ENCODE data around the gene SMARCC1.
"Not testable (repeated sequence)": the region's sequence is repeated elsewhere in the genome, so short reads cannot be mapped to it uniquely, and the experiment has no call there.

SMARCC1 gene

DNA sequence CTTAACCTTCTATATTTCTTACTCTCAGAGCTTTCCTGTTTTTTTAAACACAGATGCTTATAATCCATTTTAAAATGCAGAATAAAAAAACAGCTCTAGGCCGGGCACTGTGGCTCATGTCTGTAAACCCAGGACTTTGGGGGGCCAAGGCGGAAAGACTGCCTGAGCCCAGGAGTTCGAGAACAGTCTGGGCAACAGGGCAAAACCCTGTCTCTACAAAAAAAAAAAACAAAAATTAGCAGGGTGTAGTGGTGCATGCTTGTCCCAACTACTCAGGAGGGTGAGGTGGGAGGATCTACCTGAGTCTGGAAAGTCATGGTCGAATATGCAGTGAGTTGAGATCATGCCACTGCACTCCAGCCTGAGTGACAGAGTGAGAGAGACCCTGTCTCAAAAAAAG is 15.5 kb downstream of the SMARCC1 start:
- no peak for DNase-seq (ENCODE audit: low read depth)

DNA sequence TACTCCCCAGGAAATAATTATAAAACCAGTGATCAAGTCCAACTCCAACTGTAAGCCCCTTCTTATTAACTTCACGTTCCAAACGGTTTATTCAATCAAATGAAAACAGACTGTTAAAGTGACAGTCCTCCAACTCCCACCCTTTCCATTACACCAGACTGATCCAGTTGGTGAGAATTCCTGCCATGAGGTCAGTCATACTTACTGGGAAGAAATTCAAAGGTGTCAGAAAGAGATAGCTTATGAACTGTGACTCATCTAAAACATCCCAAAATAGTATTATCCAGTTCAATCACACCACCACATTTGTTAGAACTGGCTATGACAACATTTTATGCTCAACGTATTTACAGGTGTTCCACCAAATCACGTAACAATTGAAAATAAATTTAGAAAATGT is 19.5 kb downstream of the SMARCC1 start:
- DNase-seq (ENCODE audit: low read depth) = peak; percentile 34

DNA sequence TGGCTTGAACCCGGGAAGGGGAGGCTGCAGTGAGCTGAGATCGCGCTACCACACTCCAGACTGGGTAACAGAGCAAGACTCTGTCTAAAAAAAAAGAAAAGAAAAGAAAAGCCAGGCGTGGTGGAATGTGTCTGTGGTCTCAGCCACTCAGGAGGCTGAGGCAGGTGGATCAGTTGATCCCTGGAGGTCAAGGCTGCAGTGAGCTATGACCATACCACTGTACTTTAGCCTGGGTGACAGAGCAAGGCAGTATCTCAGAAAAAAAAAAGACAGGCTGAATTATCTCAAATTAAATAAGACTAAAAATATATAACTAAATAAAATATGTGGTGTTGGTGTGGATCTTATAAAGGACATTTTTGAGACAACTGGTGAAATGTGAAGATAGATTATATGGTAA is 20.6 kb downstream of the SMARCC1 start:
- DNase-seq (ENCODE audit: low read depth) = no peak

DNA sequence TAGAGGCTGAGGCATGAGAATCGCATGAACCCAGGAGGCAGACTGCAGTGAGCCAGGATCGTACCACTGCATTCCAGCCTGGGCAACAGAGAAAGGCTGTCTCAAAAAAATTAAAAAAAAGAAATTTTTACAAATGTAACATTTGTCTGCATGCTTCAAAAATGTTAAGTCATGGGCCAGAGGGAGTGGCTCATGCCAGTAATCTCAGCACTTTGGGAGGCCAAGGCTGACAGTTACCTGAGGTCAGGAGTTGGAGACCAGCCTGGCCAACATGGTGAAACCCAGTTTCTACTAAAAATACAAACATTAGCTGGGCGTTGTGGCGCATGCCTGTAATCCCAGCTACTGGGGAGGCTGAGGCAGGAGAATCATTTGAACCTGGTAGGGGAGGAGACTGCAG is 21.5 kb downstream of the SMARCC1 start:
- not testable (repeated sequence) for DNase-seq (ENCODE audit: low read depth)

DNA sequence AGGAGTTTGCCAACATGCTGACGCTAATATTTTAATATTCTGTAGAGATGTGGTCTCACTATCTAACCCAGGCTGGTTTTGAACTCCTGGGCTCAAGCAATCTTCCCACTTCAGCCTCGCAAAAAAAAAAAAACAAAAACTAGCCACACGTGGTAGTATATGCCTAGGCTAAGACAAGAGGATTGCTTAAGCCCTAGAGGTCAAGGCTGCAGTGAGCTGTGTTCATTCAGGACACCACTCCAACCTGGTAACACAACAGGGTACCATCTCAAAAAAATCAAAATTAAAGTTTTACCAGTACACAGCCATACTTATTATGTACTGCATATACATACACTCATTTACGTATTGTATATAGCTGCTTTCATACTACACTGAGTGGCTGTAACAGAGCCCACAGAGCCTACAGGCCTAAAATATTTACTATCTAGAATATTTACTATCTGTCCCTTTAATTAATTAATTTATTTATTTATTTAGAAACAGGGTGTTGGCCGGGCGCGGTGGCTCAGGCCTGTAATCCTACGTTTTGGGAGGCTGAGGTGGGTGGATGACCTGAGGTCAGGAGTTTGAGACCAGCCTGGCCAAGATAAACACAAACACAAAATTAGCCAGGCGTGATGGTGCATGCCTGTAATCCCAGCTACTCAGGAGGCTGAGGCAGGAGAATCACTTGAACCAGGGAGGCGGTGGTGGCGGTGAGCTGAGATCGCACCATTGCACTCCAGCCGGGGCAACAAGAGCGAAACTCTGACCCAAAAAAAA is 23.2 kb downstream of the SMARCC1 start:
- DNase-seq (ENCODE audit: low read depth) = no peak

DNA sequence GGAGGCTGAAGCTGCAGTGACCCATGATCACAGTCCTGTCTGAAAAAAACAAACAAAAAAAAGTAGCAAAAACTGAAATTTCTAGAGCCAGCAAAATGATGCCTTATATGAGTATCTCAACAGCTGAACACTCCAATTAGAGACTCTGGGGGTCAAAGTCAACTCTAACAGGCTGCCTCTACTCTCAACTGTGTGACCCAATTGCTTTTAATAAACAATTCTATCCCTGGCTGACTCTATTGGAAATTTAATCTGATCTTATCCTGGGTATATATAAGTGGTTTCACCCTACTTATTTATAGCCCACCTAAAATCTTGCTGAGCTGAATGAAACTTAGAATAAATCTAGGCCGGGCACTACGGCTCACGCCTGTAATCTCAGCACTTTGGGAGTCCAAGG is 29.0 kb downstream of the SMARCC1 start:
- DNase-seq (ENCODE audit: low read depth) = no peak

DNA sequence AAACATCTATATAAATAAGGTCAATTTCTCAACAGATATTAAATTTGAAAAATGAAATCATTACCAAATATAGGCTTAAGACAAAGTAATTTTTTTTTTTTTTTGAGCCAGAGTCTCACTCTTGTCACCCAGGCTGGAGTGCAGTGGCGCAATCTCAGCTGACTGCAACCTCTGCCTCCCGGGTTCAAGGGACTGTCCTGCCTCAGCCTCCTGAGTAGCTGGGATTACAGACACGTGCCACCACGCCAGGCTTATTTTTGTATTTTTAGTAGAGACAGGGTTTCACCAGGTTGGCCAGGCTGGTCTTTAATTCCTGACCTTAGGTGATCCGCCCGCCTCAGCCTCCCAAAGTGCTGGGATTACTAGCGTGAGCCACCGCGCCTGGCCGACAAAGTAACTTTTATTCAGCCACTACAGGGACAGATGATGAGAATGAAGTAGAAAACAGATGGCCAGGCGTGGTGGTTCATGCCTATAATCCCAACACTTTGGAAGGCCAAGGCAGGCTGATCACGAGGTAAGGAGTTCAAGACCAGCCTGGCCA is 30.8 kb downstream of the SMARCC1 start:
- DNase-seq (ENCODE audit: low read depth) = not testable (repeated sequence)

DNA sequence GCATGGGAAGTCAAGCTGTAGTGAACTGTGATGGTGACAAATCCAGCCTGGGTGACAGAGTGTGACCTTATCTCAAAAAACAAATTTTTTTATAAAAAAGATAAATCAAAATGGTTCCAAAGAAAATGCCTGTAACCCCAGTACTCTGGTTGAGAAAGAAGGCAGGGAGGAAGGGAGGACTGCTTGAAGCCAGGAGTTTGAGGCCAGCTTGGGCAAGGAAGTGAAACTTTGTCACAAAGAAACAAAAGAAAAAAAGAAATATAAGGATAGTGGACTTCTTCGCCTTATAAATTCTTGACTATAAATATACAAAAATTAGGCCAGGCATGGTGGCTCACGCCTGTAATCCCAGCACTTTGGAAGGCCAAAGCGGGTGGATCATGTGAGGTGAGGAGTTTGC is 34.1 kb downstream of the SMARCC1 start:
- DNase-seq (ENCODE audit: low read depth) = no peak

DNA sequence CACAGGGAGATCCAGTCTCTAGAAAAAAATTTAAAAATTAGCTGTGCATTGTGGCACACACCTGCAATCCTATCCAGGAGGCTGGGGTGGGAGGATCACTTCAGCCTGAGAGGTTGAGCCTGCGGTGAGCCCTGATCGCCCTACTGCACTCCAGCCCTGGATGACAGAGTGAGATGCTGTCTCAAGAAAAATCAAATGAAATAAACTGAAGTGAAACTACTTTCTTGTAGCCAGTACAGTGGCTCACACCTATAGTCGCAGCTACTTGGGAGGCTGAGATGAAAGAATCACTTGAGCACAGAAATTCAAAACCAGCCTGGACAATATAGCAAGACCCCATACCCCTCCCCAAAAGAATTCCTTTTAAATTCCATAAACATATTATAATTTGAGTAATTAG is 35.4 kb downstream of the SMARCC1 start:
- no peak for DNase-seq (ENCODE audit: low read depth)

DNA sequence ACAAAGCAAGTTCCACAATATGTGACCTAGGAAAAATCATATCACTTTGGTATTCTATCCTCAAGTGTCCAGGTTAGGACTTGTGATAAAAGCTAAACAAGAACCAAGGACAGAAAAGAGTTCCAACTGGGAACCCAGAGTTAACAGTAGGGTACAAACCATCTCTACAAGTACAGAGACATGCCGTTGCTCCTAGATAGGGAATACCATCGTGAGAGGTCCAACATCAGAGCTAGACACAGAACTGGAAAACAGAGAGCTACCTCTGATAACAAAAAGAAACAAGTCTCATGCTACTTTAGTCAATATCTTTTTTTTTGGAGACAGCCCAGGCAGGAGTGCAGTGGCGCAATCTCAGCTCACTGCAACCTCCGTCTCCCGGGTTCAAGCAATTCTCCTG is 37.8 kb downstream of the SMARCC1 start:
- no peak for DNase-seq (ENCODE audit: low read depth)

DNA sequence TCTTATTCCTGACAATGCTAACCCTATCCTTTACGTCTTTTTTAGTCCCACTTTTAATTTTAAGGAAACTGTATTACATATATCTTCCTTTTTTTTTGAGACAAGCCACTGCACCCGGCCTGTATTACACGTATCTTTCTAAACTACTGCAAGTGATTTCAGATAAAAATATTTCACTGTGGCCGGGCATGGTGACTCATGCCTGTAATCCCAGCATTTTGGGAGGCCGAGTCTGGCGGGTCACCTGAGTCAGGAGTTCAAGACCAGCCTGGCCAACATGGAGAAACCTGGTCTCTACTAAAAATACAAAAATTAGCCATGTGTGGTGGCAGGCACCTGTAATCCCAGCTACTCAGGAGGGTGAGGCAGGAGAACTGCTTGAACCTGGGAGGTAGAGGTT is 38.3 kb downstream of the SMARCC1 start:
- DNase-seq (ENCODE audit: low read depth) = peak; percentile 47

DNA sequence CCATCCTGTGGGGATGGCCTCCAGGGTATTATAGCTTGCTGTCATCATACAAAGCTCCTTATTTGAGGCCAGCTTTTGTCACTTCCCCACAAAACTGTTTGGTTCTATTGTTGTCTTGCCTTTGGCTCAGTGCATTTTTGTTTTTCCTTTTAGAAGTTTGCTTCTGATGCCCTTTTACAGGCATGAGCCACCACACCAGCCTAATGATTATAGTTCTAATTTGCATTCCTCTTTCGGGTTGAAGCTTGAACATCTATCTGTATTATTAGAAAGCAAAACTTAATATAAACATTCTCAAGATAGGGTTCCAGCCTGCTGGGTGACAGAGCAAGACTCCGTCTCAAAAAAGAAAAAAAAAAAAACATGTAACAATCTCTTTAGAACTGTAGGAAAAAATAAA is 39.8 kb downstream of the SMARCC1 start:
- DNase-seq (ENCODE audit: low read depth) = no peak

DNA sequence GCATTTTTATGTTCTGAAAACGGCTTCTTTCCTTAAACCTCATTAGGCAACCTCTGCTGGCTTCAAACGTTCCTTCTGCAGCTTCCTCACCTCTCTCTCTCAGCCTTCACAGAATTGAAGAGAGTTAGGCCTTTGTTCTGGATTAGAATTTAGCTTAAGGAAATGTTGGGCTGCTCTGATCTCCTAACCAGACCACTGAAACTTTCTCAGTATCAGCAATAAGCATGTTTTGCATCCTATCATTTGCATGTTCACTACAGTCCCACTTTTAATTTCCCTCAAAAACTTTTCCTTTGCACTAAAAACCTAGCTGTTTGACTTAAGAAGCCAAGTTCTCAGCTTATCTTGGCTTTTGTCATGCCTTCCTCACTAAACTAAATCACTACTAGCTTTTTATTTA is 49.5 kb downstream of the SMARCC1 start:
- DNase-seq (ENCODE audit: low read depth) = no peak

DNA sequence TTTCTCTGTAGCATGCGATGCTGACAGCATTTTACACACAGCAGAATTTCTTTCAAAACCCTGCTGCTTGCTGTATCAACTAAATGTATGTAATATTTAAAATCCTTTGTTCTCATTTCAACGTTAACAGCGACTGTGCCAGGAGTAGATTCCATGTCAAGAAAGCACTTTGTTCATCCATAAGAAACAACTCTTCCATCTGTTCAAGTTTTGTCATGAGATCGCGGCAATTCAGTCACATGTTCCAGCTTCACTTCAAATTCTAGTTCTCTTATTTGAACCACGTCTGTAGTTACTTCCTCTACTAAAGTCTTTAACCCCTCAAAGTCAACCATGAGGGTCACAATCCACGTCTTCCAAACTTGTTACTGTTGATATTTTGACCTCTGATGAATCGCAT is 50.6 kb downstream of the SMARCC1 start:
- DNase-seq (ENCODE audit: low read depth) = no peak

DNA sequence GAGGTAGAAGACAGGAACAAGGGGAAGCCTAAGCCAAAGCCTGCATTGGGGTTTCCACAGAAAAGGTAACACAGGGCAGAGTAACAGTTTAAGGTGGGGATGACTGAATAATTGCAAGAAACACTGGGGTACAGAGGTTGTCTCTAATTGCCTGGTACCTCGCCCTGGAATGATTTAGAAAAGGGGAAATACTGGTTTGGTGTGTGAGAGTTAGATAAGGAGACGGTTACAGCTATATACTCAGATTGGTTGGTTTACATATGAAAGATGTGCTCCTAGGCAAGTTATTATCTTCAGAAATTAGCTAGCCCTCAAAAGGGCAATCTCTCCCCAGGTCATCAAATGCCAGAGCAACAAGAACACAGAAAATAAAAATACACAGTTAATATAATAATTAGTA is 58.8 kb downstream of the SMARCC1 start:
- no peak for DNase-seq (ENCODE audit: low read depth)

DNA sequence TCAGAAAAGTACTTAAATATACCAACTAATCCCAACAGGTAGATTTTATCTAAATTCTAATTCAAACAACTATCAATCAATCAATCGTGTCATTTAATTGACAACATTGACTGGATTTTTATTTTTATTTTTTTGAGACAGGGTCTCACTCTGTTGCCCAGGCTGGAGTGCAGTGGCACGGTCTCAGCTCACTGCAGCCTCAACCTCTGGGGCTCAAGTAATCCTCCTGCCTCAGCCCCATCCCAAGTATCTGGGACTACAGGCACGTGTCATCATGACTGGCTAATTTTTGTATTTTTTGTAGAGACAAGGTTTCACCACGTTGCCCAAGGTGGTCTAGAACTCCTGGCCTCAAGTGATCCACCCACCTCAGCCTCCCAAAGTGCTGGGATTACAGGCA is 64.2 kb downstream of the SMARCC1 start:
- not testable (repeated sequence) for DNase-seq (ENCODE audit: low read depth)

DNA sequence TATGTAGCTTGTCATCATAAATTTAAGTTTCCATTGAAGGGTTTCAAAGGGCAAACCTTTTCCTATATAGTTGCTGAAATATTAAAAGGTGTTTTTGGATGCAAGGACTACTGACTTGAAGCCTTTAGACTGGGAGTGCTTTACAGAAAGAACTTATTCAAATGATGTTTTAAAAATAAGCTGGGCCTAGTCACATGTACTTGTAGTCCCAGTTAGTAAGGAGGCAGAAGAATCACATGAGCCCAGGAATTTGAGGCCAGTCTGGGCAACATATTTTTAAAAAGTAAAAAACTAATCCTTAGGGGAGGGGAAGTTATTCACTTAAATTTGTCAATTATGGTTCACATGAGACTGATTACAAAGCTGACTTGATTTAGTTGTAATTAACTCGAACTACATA is 65.0 kb downstream of the SMARCC1 start:
- no peak for DNase-seq (ENCODE audit: low read depth)

DNA sequence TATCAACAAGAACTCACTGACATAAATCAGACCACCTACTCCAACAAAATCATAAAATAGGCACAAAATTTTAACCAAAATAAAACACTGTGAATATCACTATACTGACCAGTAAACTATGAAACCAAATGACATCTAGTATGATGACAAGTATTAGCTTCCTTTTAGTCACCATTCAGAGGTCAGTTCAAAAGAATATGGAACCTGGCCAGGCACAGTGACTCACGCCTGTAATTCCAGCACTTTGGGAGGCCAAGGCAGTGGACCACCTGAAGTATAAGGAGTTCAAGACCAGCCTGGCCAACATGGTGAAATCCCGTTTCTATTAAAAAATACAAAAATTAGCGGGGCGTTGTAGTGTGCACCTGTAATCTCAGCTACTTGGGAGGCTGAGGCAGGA is 65.8 kb downstream of the SMARCC1 start:
- DNase-seq (ENCODE audit: low read depth) = peak; percentile 29

DNA sequence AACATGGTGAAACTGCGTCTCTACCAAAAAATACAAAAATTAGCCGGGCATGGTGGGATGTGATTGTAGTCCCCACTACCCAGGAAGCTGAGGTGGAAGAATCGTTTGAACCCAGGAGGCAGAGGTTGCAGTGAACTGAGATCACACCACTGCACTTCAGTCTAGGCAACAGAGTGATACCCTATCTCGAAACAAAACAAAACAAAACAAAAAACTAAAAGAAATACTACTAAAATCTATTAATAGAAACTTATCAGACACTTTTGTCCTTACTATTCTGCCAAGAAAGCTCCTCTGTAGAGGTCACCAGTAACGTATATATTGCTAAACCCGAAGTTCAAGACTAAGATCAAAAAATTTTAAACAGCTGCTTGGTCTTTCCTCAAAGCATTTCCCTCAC is 67.1 kb downstream of the SMARCC1 start:
- no peak for DNase-seq (ENCODE audit: low read depth)

DNA sequence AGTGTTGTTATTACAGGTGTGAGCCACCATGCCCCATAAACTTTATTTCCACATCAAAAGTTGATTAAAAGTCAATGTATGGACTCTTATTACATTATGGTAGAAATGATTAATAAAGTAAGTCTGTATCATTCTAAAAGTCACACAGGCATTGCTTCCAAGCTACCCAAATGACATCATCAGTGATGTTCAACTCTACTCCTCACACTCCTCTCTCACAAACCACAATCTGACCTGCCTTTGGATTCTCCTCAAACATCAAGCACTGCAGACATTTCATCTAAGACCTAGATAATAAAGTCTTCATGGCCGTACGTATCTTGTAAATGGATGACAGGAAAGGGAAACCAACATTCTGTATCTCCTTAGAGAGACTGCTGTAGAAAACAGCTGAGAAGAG is 68.0 kb downstream of the SMARCC1 start:
- no peak for DNase-seq (ENCODE audit: low read depth)

DNA sequence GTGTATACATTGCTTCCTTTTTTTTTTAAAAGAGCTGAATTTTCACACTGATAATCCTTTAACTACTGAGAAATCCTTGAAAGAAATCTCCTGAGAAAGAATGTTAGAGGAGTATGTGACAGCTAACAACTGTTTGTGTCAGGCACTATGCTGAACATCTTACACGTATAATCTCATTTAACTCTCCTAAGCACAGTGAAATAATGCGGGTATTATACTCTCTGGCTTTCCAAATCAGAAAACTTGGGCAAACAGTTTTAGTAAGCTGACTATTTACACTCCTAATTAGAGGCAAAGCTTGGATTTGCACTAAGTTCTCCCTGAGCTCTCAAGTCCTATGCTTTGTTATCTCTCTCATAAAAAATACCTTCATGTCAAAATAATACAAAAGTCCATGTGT is 69.3 kb downstream of the SMARCC1 start:
- DNase-seq (ENCODE audit: low read depth) = no peak

DNA sequence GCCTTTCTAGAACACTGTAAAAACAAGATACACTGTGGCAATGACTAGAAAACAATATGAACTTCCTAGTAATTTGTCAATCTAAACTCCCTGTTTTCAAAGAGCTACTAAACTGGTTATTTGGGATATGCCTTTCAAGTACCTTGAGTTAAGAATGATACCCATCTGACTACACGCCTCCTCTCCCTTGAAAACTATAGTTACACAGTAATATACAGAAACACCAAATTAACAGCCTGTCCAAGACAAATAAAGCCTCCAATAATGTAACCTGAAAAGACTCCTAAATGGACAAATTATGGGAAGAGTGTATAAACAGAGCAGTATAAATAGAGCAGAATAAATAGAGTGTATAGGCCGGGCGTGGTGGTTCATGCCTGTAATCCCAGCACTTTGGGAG is 70.1 kb downstream of the SMARCC1 start:
- no peak for DNase-seq (ENCODE audit: low read depth)

DNA sequence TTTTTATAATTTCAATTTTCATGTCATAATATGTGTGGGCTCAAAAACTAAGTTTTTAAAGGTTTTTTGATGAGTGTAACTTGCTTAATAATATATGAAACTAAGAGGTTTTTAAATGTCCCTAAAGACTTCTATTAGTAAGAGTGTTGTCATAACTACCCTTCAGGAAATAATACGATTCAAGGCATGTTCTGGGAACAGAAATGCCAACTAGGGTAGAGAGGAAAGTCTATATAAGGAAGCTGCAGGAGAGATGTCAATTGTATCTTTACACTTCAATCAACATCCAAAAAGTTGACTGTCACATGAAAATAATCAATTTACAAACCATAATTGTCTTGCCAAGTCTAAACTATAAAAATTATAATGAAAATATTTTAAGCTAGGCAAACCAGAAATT is 76.3 kb downstream of the SMARCC1 start:
- no peak for DNase-seq (ENCODE audit: low read depth)

DNA sequence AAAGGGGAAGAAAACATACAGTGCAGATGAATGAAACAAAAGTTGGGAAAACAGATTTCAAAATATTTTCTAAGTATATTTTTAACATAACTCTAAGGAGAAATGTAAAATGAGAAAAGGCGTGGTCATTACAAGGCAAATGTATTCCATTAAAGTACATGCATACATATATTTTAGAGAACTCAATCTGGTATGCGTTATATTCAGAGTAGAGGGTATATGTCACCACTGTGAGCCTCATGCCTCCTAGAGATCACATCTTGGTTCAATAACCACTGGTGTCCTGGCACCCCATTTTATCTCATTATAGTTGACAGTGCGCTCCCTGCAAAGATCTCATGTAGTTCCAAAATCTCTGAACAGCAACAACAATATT is 77.5 kb downstream of the SMARCC1 start:
- no peak for DNase-seq (ENCODE audit: low read depth)
